ENCODE measurements around the gene GDPGP1.

The GDPGP1 gene

DNA sequence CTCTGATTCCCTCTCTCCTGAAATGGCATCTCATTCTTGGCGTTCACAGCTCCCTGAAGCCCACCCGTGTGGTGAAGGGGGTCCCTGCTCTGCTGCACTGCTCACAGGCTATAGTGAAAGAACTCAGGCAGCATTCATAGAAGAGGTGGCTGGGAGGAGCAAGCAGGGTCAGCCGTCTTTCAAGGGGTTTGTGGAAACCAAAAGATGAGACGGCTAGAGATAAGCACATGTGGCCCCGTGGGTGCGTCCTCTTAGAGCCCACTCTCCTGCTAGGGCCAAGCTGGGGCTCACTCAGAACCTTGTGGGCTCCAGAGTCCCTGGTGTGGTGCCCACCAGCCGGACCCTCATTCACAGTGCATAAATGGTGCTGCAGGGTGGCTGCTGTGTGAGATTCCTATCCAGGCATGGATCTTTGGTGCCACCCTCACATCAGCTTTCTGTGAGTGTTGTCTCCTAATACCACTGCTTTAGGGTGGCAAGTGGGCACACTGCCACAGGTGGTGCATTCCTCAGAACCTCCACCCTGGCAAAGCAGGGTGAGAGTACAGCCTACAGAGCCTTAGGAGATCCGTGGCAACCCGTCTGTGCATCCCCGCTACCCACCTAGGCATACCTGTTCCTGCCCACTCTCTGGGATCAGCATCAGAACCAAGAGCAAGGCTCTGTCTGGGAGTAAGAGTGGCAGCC, 44.1 kb upstream of the GDPGP1 start:
- H3K27me3 ChIP-seq (ENCODE audit: insufficient read depth, low read depth, severe bottlenecking) = no peaks in the 10 kb centered on the region
- H3K36me3 ChIP-seq = peaks cover 3% of the 10 kb centered on the region
- no peak for TF ChIP-seq CTCF (IDR thresholded peaks at IDR 0.05; ENCODE audit: low read depth, low read length)
- peaks cover 8% of the 10 kb centered on the region for H3K9me3 ChIP-seq (ENCODE audit: severe bottlenecking)
- no peak for DNase-seq
- H3K27ac ChIP-seq = no peak overlapping the region
- H3K4me3 ChIP-seq (ENCODE audit: low read depth, low read length) = no peak overlapping the region

GRCh38 chr15:90190606-90191343, 43.2 kb upstream of the GDPGP1 start:
- DNase-seq = no peak
- Histone ChIP-seq H3K27me3 (ENCODE audit: insufficient read depth, low read depth, severe bottlenecking) (no peaks in the 10 kb centered on the region), H3K36me3 (peaks cover 9% of the 10 kb centered on the region), H3K9me3 (ENCODE audit: severe bottlenecking) (peaks cover 8% of the 10 kb centered on the region), H3K27ac (no peak overlapping the region), H3K4me3 (ENCODE audit: low read depth, low read length) (no peak overlapping the region)
- TF ChIP-seq CTCF (IDR thresholded peaks at IDR 0.05; ENCODE audit: low read depth, low read length) = no peak

GRCh38 chr15:90191344-90191687, 42.7 kb upstream of the GDPGP1 start:
- Histone ChIP-seq H3K9me3 (ENCODE audit: severe bottlenecking) (peaks cover 8% of the 10 kb centered on the region), H3K36me3 (peaks cover 9% of the 10 kb centered on the region), H3K4me3 (ENCODE audit: low read depth, low read length) (no peak overlapping the region), H3K27ac (no peak overlapping the region), H3K27me3 (ENCODE audit: insufficient read depth, low read depth, severe bottlenecking) (no peaks in the 10 kb centered on the region)
- no peak for DNase-seq
- no peak for TF ChIP-seq CTCF (IDR thresholded peaks at IDR 0.05; ENCODE audit: low read depth, low read length)

- TF ChIP-seq CTCF (IDR thresholded peaks at IDR 0.05; ENCODE audit: low read depth, low read length) = no peak
- Histone ChIP-seq H3K9me3 (ENCODE audit: severe bottlenecking) (peaks cover 8% of the 10 kb centered on the region), H3K27ac (peak overlapping the region; percentile 87), H3K36me3 (peaks cover 9% of the 10 kb centered on the region), H3K4me3 (ENCODE audit: low read depth, low read length) (no peak overlapping the region), H3K27me3 (ENCODE audit: insufficient read depth, low read depth, severe bottlenecking) (no peaks in the 10 kb centered on the region)
- peak; percentile 75 for DNase-seq
These were observed 42.1 kb upstream of the GDPGP1 start for GRCh38 chr15:90191794-90192509.

GRCh38 chr15:90192961-90193786, 40.8 kb upstream of the GDPGP1 start:
- Histone ChIP-seq H3K9me3 (ENCODE audit: severe bottlenecking) (peaks cover 8% of the 10 kb centered on the region), H3K36me3 (peaks cover 9% of the 10 kb centered on the region), H3K27me3 (ENCODE audit: insufficient read depth, low read depth, severe bottlenecking) (no peaks in the 10 kb centered on the region), H3K4me3 (ENCODE audit: low read depth, low read length) (no peak overlapping the region), H3K27ac (peak overlapping the region; percentile 87)
- peak; percentile 91 for DNase-seq
- no peak for TF ChIP-seq CTCF (IDR thresholded peaks at IDR 0.05; ENCODE audit: low read depth, low read length)
